Panc1 (cell line): ENCODE data around the gene RNF115. TPM values are rescaled to one million over a fixed set of nuclear protein-coding genes. Genes with fewer than 3 reads are reported as not detected.

Experiments
- ATAC-seq: fragments of 200-7000 bp; cut with Tn5 transposase; 2 replicates; pipeline ENCODE4 v1.9.1; 2020; ENCODE audit warnings: mild to moderate bottlenecking, moderate library complexity
- BruUV-seq: library from RNA; stranded (reverse); fragments of 400-500 nt; replicated peaks from 2 replicates; lab custom pipeline; 2021; lab: Mats Ljungman, UMichigan
- CTCF ChIA-PET: fragments of 300-600 bp; sonication (Branson Sonifier 250); formaldehyde crosslinking; loops from one replicate; lab custom pipeline; 2022; ENCODE audit warnings: antibody characterized with exemption; lab: Charles Lee
- POLR2A ChIA-PET: fragments of 300-600 bp; sonication (Branson Sonifier 250); formaldehyde crosslinking; loops from one replicate; lab custom pipeline; 2022; ENCODE audit warnings: antibody characterized with exemption; lab: Charles Lee
- DNase-seq: peaks from one replicate; pipeline ENCODE4 v3.0.0-alpha.2; 2010; ENCODE audit warnings: low read depth, low spot score
- H3K27ac ChIP-seq: 2 replicates; pipeline ENCODE4 v1.5.1; 2011; ENCODE audit warnings: mild to moderate bottlenecking, low read length, inconsistent platforms
- H3K27me3 ChIP-seq: fragments of 200-500 bp; sonication (Bioruptor generic); 2 replicates; pipeline ENCODE4 v1.6.0; 2014; ENCODE audit warnings: low read length, inconsistent platforms; ENCODE audit not compliant: control insufficient read depth, insufficient read depth
- H3K36me3 ChIP-seq: fragments of 200-500 bp; sonication (Bioruptor generic); 2 replicates; pipeline ENCODE4 v1.5.1; 2014; ENCODE audit warnings: inconsistent platforms, mild to moderate bottlenecking, low read length, moderate library complexity; ENCODE audit not compliant: control insufficient read depth, insufficient read depth
- H3K4me1 ChIP-seq: 2 replicates; pipeline ENCODE4 v1.5.1; 2011; ENCODE audit warnings: inconsistent platforms, mild to moderate bottlenecking, low read length, moderate library complexity; ENCODE audit not compliant: control insufficient read depth, insufficient read depth
- H3K4me3 ChIP-seq, 2 experiments: 2 replicates each; pipeline ENCODE4 v1.5.1; 2011 to 2012; ENCODE audit warnings: low read depth in 2 of 2, low read length in 2 of 2, mild to moderate bottlenecking in 2 of 2, inconsistent platforms in 1 of 2, moderate library complexity in 1 of 2
- H3K9me3 ChIP-seq: fragments of 200-500 bp; sonication (Bioruptor generic); 2 replicates; pipeline ENCODE4 v1.5.1; 2014; ENCODE audit warnings: low read depth, mild to moderate bottlenecking, inconsistent platforms, low read length, moderate library complexity; ENCODE audit not compliant: control insufficient read depth, insufficient read depth
- CTCF ChIP-seq: fragments of 450-650 bp; IDR thresholded peaks from 2 replicates; pipeline ENCODE4 v1.5.1; 2017; ENCODE audit warnings: mild to moderate bottlenecking
- POLR2AphosphoS5 ChIP-seq: IDR thresholded peaks from 2 replicates; pipeline ENCODE4 v1.6.1; 2012; ENCODE audit warnings: mild to moderate bottlenecking, low read depth, low read length, moderate library complexity
- SIN3A ChIP-seq: IDR thresholded peaks from 2 replicates; pipeline ENCODE4 v1.6.1; 2012; ENCODE audit warnings: low read depth, mild to moderate bottlenecking, low read length, moderate library complexity, borderline replicate concordance; ENCODE audit not compliant: insufficient read depth
- TCF7L2 ChIP-seq: IDR thresholded peaks from 2 replicates; pipeline ENCODE4 v1.6.1; 2011; ENCODE audit warnings: mild to moderate bottlenecking, low read depth, low read length, inconsistent platforms
- in situ Hi-C: cut with HindIII; loops from 2 replicates; pipeline ENCODE4 v1.10.0; 2016; ENCODE audit warnings: low sequenced_read_pairs, low pct_unique_long_range_greater_than_20kb
- intact Hi-C: fragments of 100-400 bp; cut with micrococcal nuclease; formaldehyde crosslinking; loops from one replicate; pipeline ENCODE4 v1.10.0; 2022; ENCODE audit not compliant: unreplicated experiment
- total RNA-seq: library from RNA; stranded (reverse); gene quantifications from one replicate; pipeline ENCODE4 v1.2.1, GENCODE V29; 2021; ENCODE audit not compliant: unreplicated experiment
- TF ChIP-seq, protein P1 (sequence below), 2 experiments: IDR thresholded peaks; 2 replicates each; pipeline ENCODE4 v1.6.1; 2011 to 2012; ENCODE audit warnings: low read depth in 2 of 2, control low read depth in 1 of 2, low read length in 1 of 2, mild to moderate bottlenecking in 1 of 2, moderate library complexity in 1 of 2; ENCODE audit not compliant: insufficient read depth in 1 of 2

The RNF115 gene
- total RNA-seq, 1 experiment from 2014 or later, result 14.5 TPM

GRCh38 chr1:145730467-145730866, 93.4 kb downstream of the RNF115 start:
- DNase-seq (no peak), ATAC-seq (no peak)
- ChIA-PET CTCF (no interaction called here), POLR2A (no interaction called here)
- Histone ChIP-seq H3K4me3 (no peak overlapping the region), H3K4me1 (no peaks in the 10 kb centered on the region), H3K27me3 (no peaks in the 10 kb centered on the region), H3K27ac (no peak overlapping the region), H3K36me3 (no peaks in the 10 kb centered on the region), H3K9me3 (no peaks in the 10 kb centered on the region)
- intact Hi-C loops (no loop called here), in situ Hi-C loops (no loop called here)
- no TSS peak for BruUV-seq
- TF ChIP-seq, protein P1, sequence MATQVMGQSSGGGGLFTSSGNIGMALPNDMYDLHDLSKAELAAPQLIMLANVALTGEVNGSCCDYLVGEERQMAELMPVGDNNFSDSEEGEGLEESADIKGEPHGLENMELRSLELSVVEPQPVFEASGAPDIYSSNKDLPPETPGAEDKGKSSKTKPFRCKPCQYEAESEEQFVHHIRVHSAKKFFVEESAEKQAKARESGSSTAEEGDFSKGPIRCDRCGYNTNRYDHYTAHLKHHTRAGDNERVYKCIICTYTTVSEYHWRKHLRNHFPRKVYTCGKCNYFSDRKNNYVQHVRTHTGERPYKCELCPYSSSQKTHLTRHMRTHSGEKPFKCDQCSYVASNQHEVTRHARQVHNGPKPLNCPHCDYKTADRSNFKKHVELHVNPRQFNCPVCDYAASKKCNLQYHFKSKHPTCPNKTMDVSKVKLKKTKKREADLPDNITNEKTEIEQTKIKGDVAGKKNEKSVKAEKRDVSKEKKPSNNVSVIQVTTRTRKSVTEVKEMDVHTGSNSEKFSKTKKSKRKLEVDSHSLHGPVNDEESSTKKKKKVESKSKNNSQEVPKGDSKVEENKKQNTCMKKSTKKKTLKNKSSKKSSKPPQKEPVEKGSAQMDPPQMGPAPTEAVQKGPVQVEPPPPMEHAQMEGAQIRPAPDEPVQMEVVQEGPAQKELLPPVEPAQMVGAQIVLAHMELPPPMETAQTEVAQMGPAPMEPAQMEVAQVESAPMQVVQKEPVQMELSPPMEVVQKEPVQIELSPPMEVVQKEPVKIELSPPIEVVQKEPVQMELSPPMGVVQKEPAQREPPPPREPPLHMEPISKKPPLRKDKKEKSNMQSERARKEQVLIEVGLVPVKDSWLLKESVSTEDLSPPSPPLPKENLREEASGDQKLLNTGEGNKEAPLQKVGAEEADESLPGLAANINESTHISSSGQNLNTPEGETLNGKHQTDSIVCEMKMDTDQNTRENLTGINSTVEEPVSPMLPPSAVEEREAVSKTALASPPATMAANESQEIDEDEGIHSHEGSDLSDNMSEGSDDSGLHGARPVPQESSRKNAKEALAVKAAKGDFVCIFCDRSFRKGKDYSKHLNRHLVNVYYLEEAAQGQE (IDR thresholded peaks at IDR 0.05; ENCODE audit: insufficient read depth in 1 of 2, low read depth in 2 of 2, low read length in 1 of 2), result no peak
- TF ChIP-seq TCF7L2, result no peak

DNA sequence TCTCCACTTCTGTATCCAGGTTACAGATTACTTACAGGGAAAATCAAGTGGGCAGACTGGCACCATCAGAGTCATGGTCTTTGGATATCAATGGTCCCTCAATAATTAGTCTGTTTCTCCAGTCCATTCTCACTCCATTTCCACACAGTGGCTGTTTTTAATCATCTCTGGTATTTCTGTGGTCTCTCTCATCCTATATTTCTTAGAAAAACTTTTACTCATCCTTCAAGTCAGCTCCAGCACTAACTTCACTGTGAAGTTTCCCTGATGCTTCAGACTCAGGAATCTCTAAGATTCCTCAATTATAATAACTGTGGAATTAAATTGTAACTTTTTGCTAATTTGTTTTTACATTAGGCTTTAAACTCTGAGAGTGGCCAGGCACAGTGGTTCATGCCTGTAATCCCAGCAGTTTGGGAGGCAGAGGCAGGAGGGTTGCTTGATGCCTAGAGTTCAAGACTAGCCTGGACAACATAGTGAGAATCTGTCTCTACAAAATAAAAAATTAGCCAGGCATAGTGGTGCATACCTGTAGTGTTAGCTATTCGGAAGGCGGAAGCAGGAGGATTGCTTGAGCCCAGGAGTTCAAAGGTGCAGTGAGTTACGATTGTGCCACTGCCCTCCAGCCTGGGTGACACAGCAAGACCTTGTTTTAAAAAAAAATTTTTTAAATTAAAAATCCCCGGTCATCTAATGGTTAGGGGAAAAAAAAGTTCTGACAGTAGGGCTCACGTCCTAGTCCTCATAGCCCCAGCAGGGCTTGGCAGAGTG, 94.0 kb downstream of the RNF115 start:
- Histone ChIP-seq H3K27ac (no peak overlapping the region), H3K4me1 (no peaks in the 10 kb centered on the region), H3K27me3 (no peaks in the 10 kb centered on the region), H3K9me3 (no peaks in the 10 kb centered on the region), H3K36me3 (no peaks in the 10 kb centered on the region), H3K4me3 (no peak overlapping the region)
- BruUV-seq, result no TSS peak
- DNase-seq, result no peak
- in situ Hi-C loops, result no loop called here
- ChIA-PET POLR2A (no interaction called here), CTCF (no interaction called here)
- ATAC-seq, result no peak
- intact Hi-C loops, result no loop called here
- TF ChIP-seq TCF7L2 (no peak), SIN3A (no peak), POLR2AphosphoS5 (no peak), CTCF (no peak)
- TF ChIP-seq, protein P1 (IDR thresholded peaks at IDR 0.05; ENCODE audit: insufficient read depth in 1 of 2, low read depth in 2 of 2, low read length in 1 of 2), result no peak
